ENCODE measurements around the gene INPP4A.

The INPP4A gene

GRCh38 chr2:98580656-98581284, 136.1 kb downstream of the INPP4A start:
- no peak for TF ChIP-seq CTCF (conservative IDR thresholded peaks at IDR 0.05)
- H3K27ac ChIP-seq = no peak overlapping the region

GRCh38 chr2:98582523-98582922, 137.9 kb downstream of the INPP4A start:
- H3K27ac ChIP-seq = no peak overlapping the region
- TF ChIP-seq CTCF (conservative IDR thresholded peaks at IDR 0.05) = no peak

- no peak for TF ChIP-seq CTCF (conservative IDR thresholded peaks at IDR 0.05)
These were observed 138.6 kb downstream of the INPP4A start for GRCh38 chr2:98583276-98583675.

GRCh38 chr2:98583816-98584618, 139.4 kb downstream of the INPP4A start:
- TF ChIP-seq CTCF (conservative IDR thresholded peaks at IDR 0.05) = no peak
- no peak overlapping the region for H3K27ac ChIP-seq

More at GRCh38 chr2:98583276-98583675, 138.6 kb downstream of the INPP4A start:
- H3K27ac ChIP-seq = no peak overlapping the region

- no peak for TF ChIP-seq CTCF (conservative IDR thresholded peaks at IDR 0.05)
These were observed 140.7 kb downstream of the INPP4A start for GRCh38 chr2:98585386-98585785.

GRCh38 chr2:98586551-98587140, 142.0 kb downstream of the INPP4A start:
- TF ChIP-seq CTCF (conservative IDR thresholded peaks at IDR 0.05) = no peak

More at GRCh38 chr2:98585386-98585785, 140.7 kb downstream of the INPP4A start:
- no peak overlapping the region for H3K27ac ChIP-seq

GRCh38 chr2:98588880-98589431, 144.3 kb downstream of the INPP4A start:
- TF ChIP-seq CTCF (conservative IDR thresholded peaks at IDR 0.05) = no peak
- no peak overlapping the region for H3K27ac ChIP-seq

More at GRCh38 chr2:98586551-98587140, 142.0 kb downstream of the INPP4A start:
- H3K27ac ChIP-seq = no peak overlapping the region
